Activated CD8-positive, alpha-beta memory T cell treated with anti-CD3 and anti-CD28 coated beads for 4 hours (primary cell): Measurements from ENCODE around the gene PSMA6.
"Not testable (repeated sequence)": the region's sequence is repeated elsewhere in the genome, so short reads cannot be mapped to it uniquely, and the experiment has no call there.

ENCODE experiments used
- DNase-seq, 2 donors: peaks; one replicate each; pipeline ENCODE4 v3.0.0-alpha.2; 2020; ENCODE audit warnings: low read depth in 2 of 2

Gene PSMA6

GRCh38 chr14:35285168-35286002 is 6.8 kb upstream of the PSMA6 start:
- no peak for DNase-seq

DNA sequence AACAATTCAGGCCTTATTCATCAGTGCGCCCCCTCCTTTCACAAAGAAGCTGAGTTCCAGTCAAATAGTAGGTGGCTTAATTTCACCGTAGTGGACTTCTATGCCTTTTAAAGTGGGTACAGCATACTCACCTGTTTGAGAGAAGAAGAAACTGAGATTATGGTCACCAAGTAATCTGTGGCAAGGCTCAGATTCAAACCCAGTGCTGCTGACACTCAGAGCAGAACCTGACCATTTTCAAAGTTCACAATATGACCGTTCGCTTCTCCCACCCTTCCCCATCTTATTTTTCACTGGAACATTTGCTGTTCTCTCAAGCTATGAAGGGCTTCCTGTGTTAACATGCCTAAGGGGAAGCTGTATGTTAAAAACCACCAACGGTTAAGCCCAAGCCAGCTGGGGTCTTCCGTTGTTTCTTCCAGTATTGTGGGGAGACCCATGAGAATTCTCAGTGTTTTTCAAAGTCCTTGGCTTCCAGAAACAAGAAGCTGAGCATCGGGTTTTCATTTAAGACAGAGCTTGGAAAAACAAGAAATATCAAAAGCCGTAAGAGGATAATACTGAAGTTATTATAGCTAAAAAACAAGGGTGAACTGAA is 6.1 kb upstream of the PSMA6 start:
- DNase-seq = no peak

GRCh38 chr14:35286707-35287106 is 5.5 kb upstream of the PSMA6 start:
- DNase-seq = no peak

DNA sequence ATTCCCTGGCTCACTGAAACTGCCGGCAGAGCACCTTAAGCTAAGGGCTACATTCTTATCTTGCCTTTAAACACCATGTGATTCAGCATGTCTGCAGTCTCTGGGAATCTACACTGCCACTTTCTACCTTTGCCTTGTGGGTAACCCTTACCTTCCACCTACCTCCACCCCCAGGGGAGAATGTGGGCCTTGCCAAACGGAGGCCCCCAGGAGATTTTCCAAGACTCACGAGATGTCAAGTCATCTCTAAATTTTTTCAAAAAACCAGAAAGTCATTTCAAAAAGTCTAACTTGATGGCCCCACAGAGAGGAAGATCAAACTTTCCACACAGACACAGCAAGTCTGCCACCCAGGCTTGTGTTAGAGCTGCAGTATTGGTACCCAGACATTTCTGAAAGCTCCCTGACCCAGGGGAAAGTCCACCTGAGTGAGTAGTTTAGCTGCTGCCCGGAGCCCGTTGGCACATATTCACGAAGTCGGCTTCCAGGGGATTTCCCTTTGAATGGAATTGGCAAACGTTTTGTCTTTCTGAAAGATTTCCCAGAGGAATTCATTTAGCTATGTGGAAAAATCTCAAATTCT is 4.7 kb upstream of the PSMA6 start:
- no peak for DNase-seq

- DNase-seq = no peak
These were observed 2.6 kb upstream of the PSMA6 start for GRCh38 chr14:35289623-35290022.

DNA sequence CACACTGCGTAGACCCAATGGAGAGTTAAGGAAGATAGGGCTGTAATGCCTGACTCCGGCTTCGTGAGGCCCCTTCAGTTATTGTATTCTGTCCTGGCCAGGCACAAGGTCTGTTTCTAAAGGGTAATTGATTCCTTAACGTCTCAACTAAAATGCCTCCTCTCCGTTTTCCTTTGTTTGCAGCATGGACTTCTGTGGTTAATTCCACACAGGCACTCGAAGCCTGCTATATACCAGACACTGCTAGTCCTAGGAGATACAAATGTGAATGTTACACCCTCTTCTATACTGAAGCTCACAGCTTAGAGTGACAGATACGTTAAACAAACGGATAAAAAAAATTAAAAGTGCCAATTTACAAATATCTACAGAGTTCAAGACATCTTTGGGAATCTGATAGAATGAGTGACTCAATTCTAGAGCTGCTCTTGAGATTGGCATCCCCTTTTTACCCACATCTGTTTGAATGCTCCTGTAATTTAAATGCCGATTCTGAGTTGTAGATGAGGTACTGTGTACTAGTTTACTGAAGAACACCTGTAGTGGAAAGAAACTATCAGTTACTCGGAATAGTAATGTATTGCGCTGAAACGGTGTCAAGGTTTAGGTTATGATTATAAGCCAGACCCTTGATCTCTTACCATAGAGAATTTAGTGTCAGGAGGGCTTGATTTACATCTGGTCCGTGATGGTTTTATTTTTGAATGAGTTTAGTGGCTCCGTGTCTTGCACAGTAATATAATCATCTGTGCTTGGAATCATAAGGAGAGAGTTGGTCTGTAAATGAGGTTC is 784 bp downstream of the PSMA6 start:
- no peak for DNase-seq

DNA sequence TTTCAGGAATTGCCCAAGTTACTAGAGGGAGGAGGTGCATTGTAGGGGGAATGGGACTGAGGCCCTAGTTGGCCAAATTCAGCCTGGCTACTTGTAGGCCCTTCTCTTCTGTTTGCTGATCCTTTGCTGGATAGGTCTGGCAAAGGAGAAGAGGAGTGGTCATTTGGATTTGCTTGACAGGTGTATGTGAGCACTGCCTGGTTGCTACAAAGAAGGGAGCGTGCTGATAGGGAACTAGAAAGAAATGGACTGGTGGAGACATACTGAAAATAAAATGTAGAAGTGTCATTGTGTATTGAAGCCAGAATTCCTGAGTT is 3.6 kb downstream of the PSMA6 start:
- no peak for DNase-seq

GRCh38 chr14:35296545-35296944 is 4.4 kb downstream of the PSMA6 start:
- no peak for DNase-seq

GRCh38 chr14:35297706-35298105 is 5.5 kb downstream of the PSMA6 start:
- no peak for DNase-seq

DNA sequence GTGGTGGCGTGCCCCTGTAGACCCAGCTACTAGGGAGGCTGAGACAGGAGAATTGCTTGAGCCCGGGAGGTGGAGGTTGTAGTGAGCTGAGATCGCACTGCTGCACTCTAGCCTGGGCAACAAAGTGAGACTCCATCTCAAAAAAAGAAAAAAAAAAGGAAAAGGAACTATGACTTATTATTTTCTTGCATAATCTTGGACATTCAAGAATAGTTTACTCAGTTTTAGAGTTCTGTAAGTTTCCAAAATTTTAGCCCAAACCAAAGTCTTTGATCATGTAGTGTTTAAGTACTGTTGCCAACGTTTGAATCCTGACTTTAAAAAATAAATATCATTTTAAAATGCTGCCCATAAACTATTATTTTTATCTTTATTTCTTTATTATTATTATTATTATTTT is 6.2 kb downstream of the PSMA6 start:
- no peak for DNase-seq

- no peak for DNase-seq
These were observed 7.5 kb downstream of the PSMA6 start for GRCh38 chr14:35299708-35300107.

- DNase-seq = no peak
These were observed 8.0 kb downstream of the PSMA6 start for GRCh38 chr14:35300228-35300627.

- not testable (repeated sequence) for DNase-seq
These were observed 9.2 kb downstream of the PSMA6 start for GRCh38 chr14:35301334-35301733.

- DNase-seq = no peak
These were observed 9.8 kb downstream of the PSMA6 start for GRCh38 chr14:35301735-35302528.

DNA sequence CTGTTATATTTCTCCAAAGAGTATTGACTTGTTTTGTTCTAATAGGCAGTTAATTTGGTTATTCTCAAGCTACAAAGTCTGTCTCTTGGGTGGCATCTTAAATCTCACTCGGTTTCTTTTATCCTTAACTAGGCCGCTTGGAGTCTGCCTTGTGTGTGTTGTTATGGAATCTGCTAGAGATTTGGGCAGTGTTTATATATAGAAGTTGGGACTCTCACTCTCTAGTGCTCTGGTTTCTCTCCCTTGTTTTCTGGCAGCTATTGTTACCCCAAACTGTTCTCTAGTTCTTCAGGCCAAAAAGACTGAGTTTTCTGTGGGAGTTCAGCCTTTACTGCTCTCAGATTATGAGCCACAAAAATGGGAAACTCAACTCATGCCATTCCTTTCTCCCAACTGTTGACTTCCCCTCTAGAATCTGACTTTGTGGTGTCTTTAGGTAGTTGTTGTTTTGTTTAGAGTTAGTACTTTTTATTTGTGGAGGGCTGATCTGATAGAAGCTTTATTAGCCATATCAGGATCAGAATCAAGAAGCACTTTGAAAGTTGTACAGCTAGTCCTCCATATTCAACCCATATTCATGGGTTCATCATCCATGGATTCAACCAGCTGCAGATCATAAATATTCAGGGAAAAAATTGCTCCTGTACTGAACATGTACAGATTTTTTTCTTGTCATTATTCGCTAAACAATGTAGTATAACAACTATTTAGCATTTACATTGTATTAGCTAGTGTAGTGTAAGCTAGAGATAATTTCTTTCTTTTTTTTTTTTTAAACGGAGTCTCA is 11.2 kb downstream of the PSMA6 start:
- DNase-seq = no peak

- no peak for DNase-seq
These were observed 12.8 kb downstream of the PSMA6 start for GRCh38 chr14:35304812-35305462.

- DNase-seq = no peak
These were observed 13.5 kb downstream of the PSMA6 start for GRCh38 chr14:35305633-35306032.

DNA sequence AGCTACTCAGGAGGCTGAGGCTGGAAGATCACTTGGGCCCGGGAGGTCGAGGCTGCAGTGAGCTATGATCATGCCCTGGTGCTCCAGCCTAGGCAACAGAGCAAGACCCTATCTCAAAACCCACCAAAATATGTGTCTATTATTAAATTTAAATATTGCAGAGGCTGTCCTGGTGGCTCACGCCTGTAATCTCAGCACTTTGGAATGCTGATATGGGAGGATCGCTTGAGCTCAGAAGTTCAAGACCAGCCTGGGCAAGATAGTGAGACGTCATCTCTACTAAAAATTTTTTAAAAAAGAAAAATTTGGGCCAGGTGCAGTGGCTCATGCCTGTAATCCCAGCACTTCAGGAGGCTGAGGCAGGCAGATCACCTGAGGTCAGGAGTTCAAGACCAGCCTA is 13.9 kb downstream of the PSMA6 start:
- DNase-seq = no peak

DNA sequence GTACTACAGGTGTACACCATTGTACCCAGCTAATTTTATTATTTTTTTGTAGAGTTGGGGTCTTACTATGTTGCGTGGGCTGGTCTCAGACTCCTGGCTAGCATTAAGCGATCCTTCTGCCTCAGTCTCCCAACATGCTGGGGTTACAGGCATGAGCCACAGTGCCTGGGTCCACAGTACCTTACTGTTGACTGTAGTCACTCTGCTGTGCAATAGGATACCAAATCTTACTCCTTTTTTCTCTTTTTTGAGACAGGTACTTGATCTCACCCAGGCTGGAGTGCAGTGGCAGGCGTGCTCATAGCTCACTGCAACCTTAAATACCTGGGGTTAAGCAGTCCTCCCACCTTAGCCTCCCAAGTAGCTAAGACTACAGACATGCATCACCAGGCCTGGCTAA is 25.6 kb downstream of the PSMA6 start:
- no peak for DNase-seq

DNA sequence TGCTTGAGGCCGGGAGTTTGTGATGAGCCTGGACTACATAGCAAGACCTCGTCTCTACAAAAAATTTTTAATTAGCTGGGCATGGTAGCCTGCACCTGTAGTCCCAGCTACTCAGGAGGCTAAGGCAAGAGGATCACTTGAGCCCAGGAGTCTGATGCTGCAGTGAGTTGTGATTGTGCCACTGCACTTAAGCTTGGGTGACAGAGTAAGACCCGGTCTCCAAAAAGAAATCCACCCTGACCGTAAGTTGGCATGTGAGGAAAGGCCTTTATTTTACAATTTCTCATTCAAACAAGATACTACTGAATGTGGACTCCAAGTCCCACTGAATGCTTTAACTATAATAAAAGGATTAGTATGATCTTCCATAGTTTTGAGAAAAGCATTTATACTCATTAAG is 27.3 kb downstream of the PSMA6 start:
- DNase-seq = no peak
